HCT116 (cell line): Measurements from ENCODE around the gene QRSL1. TPM values are rescaled to one million over a fixed set of nuclear protein-coding genes. Genes with fewer than 3 reads are reported as not detected.

Experiments used
- ATAC-seq: fragments of 200-7000 bp; cut with Tn5 transposase; 2 replicates; pipeline ENCODE4 v1.9.1; 2020; ENCODE audit warnings: mild to moderate bottlenecking, moderate library complexity
- Bru-seq: library from RNA; stranded (reverse); fragments of 400-500 nt; gene quantifications from one replicate; lab custom pipeline; 2021; lab: Mats Ljungman, UMichigan
- BruChase-seq, 2 experiments: library from RNA; stranded (reverse); fragments of 400-500 nt; gene quantifications; one replicate each; lab custom pipeline; 2021; lab: Mats Ljungman, UMichigan
- BruUV-seq: library from RNA; stranded (reverse); fragments of 400-500 nt; replicated peaks from 2 replicates; lab custom pipeline; 2021; lab: Mats Ljungman, UMichigan
- CTCF ChIA-PET: fragments of 300-600 bp; sonication (Branson Sonifier 250); formaldehyde crosslinking; loops from one replicate; lab custom pipeline; 2021; ENCODE audit warnings: antibody characterized with exemption; lab: Charles Lee
- POLR2A ChIA-PET: fragments of 300-600, 350-600 bp; sonication (Branson Sonifier 250); formaldehyde crosslinking; loops from one replicate; lab custom pipeline; 2021; ENCODE audit warnings: antibody characterized with exemption; lab: Charles Lee
- RAD21 ChIA-PET, 2 experiments: fragments of 300-600 bp; sonication (Branson Sonifier 250); formaldehyde crosslinking; loops; one replicate each; lab custom pipeline; 2023; ENCODE audit warnings: low total read pairs in 2 of 2; ENCODE audit not compliant: uncharacterized antibody in 2 of 2, unreplicated experiment in 2 of 2, low non-redundant PET in 1 of 2; lab: Charles Lee
- DNase-seq: peaks from one replicate; pipeline ENCODE4 v3.0.0-alpha.2; 2010; ENCODE audit warnings: low read depth, low spot score
- H2AFZ ChIP-seq: fragments of 200-600 bp; shearing (Covaris generic), sonication (generic); 2 replicates; pipeline ENCODE4 v1.6.1; 2017; ENCODE audit warnings: low read depth, mixed run types, mixed read lengths, antibody characterized with exemption, low read length; ENCODE audit not compliant: poor library complexity, severe bottlenecking
- H3K27ac ChIP-seq: 2 replicates; pipeline ENCODE4 v1.5.1; 2012; ENCODE audit warnings: low read depth, low read length
- H3K27me3 ChIP-seq: fragments of 200-600 bp; sonication (generic); 2 replicates; pipeline ENCODE4 v1.6.1; 2016; ENCODE audit warnings: mixed run types, low read length, mixed read lengths; ENCODE audit not compliant: insufficient read depth
- H3K36me3 ChIP-seq, 2 experiments: fragments of 200-500 bp in 1 of 2; fragments of 200-600 bp in 1 of 2; sonication (Bioruptor generic) in 1 of 2; sonication (generic) in 1 of 2; 2 replicates each; pipeline versions ENCODE4 v1.5.1 to v1.6.1; 2014 to 2016; ENCODE audit warnings: low read length in 2 of 2, inconsistent platforms in 1 of 2, mixed read lengths in 1 of 2, mixed run types in 1 of 2; ENCODE audit not compliant: insufficient read depth in 2 of 2, control insufficient read depth in 1 of 2
- H3K4me1 ChIP-seq, 2 experiments: fragments of 200-600 bp in 1 of 2; sonication (generic) in 1 of 2; 2 replicates each; pipeline versions ENCODE4 v1.5.1 to v1.6.1; 2012 to 2017; ENCODE audit warnings: low read length in 2 of 2, inconsistent platforms in 1 of 2, mild to moderate bottlenecking in 1 of 2, mixed read lengths in 1 of 2, mixed run types in 1 of 2, moderate library complexity in 1 of 2; ENCODE audit not compliant: insufficient read depth in 2 of 2, control insufficient read depth in 1 of 2
- H3K4me2 ChIP-seq: fragments of 200-600 bp; sonication (generic); 2 replicates; pipeline ENCODE4 v1.6.1; 2017; ENCODE audit warnings: mixed run types, low read length, mixed read lengths
- H3K4me3 ChIP-seq, 2 experiments: fragments of 200-600 bp in 1 of 2; sonication (generic) in 1 of 2; replicated peaks in 1 of 2; 2 replicates each; pipeline ENCODE4 v1.5.1; 2011 to 2016; ENCODE audit warnings: low read length in 2 of 2, control low read depth in 1 of 2, low read depth in 1 of 2, mild to moderate bottlenecking in 1 of 2, mixed read lengths in 1 of 2, mixed run types in 1 of 2
- H3K79me2 ChIP-seq: fragments of 200-600 bp; sonication (generic); 2 replicates; pipeline ENCODE4 v1.6.1; 2017; ENCODE audit warnings: mild to moderate bottlenecking, mixed run types, low read length, moderate library complexity, mixed read lengths; ENCODE audit not compliant: insufficient read depth
- H3K9ac ChIP-seq: fragments of 200-600 bp; sonication (generic); 2 replicates; pipeline ENCODE4 v1.6.1; 2016; ENCODE audit warnings: low read length, mixed read lengths
- H3K9me2 ChIP-seq: fragments of 200-600 bp; sonication (generic), shearing (Covaris generic); 2 replicates; pipeline ENCODE4 v1.6.1; 2017; ENCODE audit warnings: mixed run types, mild to moderate bottlenecking, moderate library complexity; ENCODE audit not compliant: insufficient read depth
- H3K9me3 ChIP-seq, 2 experiments: fragments of 200-500 bp in 1 of 2; fragments of 200-600 bp in 1 of 2; sonication (Bioruptor generic) in 1 of 2; sonication (generic) in 1 of 2; 2 replicates each; pipeline ENCODE4 v1.6.1; 2014 to 2017; ENCODE audit warnings: low read length in 2 of 2, mixed read lengths in 2 of 2, inconsistent platforms in 1 of 2, low read depth in 1 of 2, mild to moderate bottlenecking in 1 of 2, mixed run types in 1 of 2, moderate library complexity in 1 of 2; ENCODE audit not compliant: control insufficient read depth in 1 of 2, insufficient read depth in 1 of 2
- H4K20me1 ChIP-seq: fragments of 200-600 bp; sonication (generic), shearing (Covaris generic); 2 replicates; pipeline ENCODE4 v1.6.1; 2017; ENCODE audit warnings: mixed run types, mild to moderate bottlenecking, moderate library complexity; ENCODE audit not compliant: insufficient read depth
- ATF3 ChIP-seq: IDR thresholded peaks from 2 replicates; pipeline ENCODE4 v1.6.1; 2012
- CBX3 ChIP-seq: IDR thresholded peaks from 2 replicates; pipeline ENCODE4 v1.6.1; 2012; ENCODE audit warnings: low read depth
- CEBPB ChIP-seq: IDR thresholded peaks from 2 replicates; pipeline ENCODE4 v1.6.1; 2012; ENCODE audit warnings: low read depth
- CTCF ChIP-seq, 3 experiments: fragments of 200-600 bp in 1 of 3; sonication (generic) in 1 of 3; IDR thresholded peaks in 2 of 3; conservative IDR thresholded peaks in 1 of 3; 2 replicates each; pipeline ENCODE4 v1.5.1; 2012 to 2017; ENCODE audit warnings: low read depth in 2 of 3, low read length in 2 of 3, antibody characterized with exemption in 1 of 3, borderline replicate concordance in 1 of 3, control low read depth in 1 of 3, mild to moderate bottlenecking in 1 of 3, mixed read lengths in 1 of 3, mixed run types in 1 of 3, moderate library complexity in 1 of 3; ENCODE audit not compliant: insufficient read depth in 1 of 3
- EGR1 ChIP-seq: IDR thresholded peaks from 2 replicates; pipeline ENCODE4 v1.6.1; 2012; ENCODE audit warnings: low read depth
- EZH2 ChIP-seq: fragments of 200-600 bp; sonication (generic); IDR thresholded peaks from 2 replicates; pipeline ENCODE4 v1.6.1; 2017; ENCODE audit warnings: antibody characterized with exemption, mixed run types
- EZH2phosphoT487 ChIP-seq: fragments of 200-600 bp; IDR thresholded peaks from 2 replicates; pipeline ENCODE4 v1.6.1; 2018; ENCODE audit warnings: antibody characterized with exemption, borderline replicate concordance
- FOSL1 ChIP-seq: IDR thresholded peaks from 2 replicates; pipeline ENCODE4 v1.6.1; 2012; ENCODE audit warnings: low read depth
- JUND ChIP-seq: IDR thresholded peaks from 2 replicates; pipeline ENCODE4 v1.6.1; 2012
- MAX ChIP-seq: IDR thresholded peaks from 2 replicates; pipeline ENCODE4 v1.6.1; 2012
- POLR2A ChIP-seq: IDR thresholded peaks from 2 replicates; pipeline ENCODE4 v1.7.0; 2011; ENCODE audit warnings: borderline replicate concordance; ENCODE audit not compliant: insufficient read depth, insufficient read length; ENCODE audit errors: extremely low read depth
- POLR2AphosphoS5 ChIP-seq: IDR thresholded peaks from 2 replicates; pipeline ENCODE4 v1.6.1; 2011; ENCODE audit warnings: mild to moderate bottlenecking, low read depth, low read length, moderate library complexity
- RAD21 ChIP-seq: IDR thresholded peaks from 2 replicates; pipeline ENCODE4 v1.6.1; 2012; ENCODE audit warnings: low read depth, mild to moderate bottlenecking
- SIN3A ChIP-seq: IDR thresholded peaks from 2 replicates; pipeline ENCODE4 v1.6.1; 2012; ENCODE audit warnings: low read depth
- SP1 ChIP-seq: IDR thresholded peaks from 2 replicates; pipeline ENCODE4 v1.6.1; 2012; ENCODE audit warnings: low read depth
- SRF ChIP-seq: IDR thresholded peaks from 2 replicates; pipeline ENCODE4 v1.6.1; 2012; ENCODE audit warnings: low read depth
- TCF7L2 ChIP-seq: IDR thresholded peaks from 2 replicates; pipeline ENCODE4 v1.7.0; 2011; ENCODE audit warnings: borderline replicate concordance, inconsistent platforms; ENCODE audit not compliant: insufficient read depth, insufficient read length; ENCODE audit errors: extremely low read depth
- YY1 ChIP-seq: IDR thresholded peaks from 2 replicates; pipeline ENCODE4 v1.6.1; 2011; ENCODE audit warnings: low read length, low read depth, moderate library complexity, mild to moderate bottlenecking; ENCODE audit not compliant: insufficient replicate concordance; ENCODE audit errors: extremely low read depth
- ZBTB33 ChIP-seq: IDR thresholded peaks from 2 replicates; pipeline ENCODE4 v1.6.1; 2011; ENCODE audit warnings: mild to moderate bottlenecking, low read length, moderate library complexity; ENCODE audit not compliant: insufficient replicate concordance; ENCODE audit errors: extremely low read depth
- ZFX ChIP-seq: fragments of 450-650 bp; IDR thresholded peaks from 2 replicates; pipeline ENCODE4 v1.6.1; 2017
- ZNF274 ChIP-seq: fragments of 200-500 bp; sonication (Bioruptor generic); IDR thresholded peaks from 2 replicates; pipeline ENCODE4 v1.6.1; 2014; ENCODE audit warnings: mild to moderate bottlenecking, low read depth, low read length, inconsistent platforms
- intact Hi-C: fragments of 100-400 bp; cut with micrococcal nuclease; formaldehyde crosslinking; loops from 2 replicates; pipeline ENCODE4 v1.10.0; 2022
- long read RNA-seq: library from polyadenylated mRNA; unstranded; transcript quantifications from one replicate; pipeline ENCODE4 v2.0.0, GENCODE V29; 2021; ENCODE audit not compliant: unreplicated experiment
- polyA plus RNA-seq: library from polyadenylated mRNA; unstranded; fragments of >200 nt; gene quantifications from 2 replicates; pipeline ENCODE4 v1.2.1, GENCODE V29; 2012; ENCODE audit warnings: missing spikeins
- total RNA-seq: library from RNA; stranded (reverse); gene quantifications from one replicate; pipeline ENCODE4 v1.2.1, GENCODE V29; 2021; ENCODE audit not compliant: unreplicated experiment

Gene QRSL1
- total RNA-seq (16.0 TPM), Bru-seq, nascent RNA (percentile 80 among the genes with signal in this experiment), BruChase-seq, experiment 1, labeled RNA remaining after a 6-hour chase (percentile 79 among the genes with signal in this experiment), BruChase-seq, experiment 2, labeled RNA remaining after a 2-hour chase (percentile 72 among the genes with signal in this experiment)
- polyA plus RNA-seq, result 5.8 and 7.4 TPM in 2 replicates
- long read RNA-seq, full-length matches to known transcripts, result 28 of 37 reads
- long read RNA-seq, partial matches to known transcripts, result 4 of 37 reads
- long read RNA-seq, other reads (novel, unspliced or antisense), result 5 of 37 reads

GRCh38 chr6:106629103-106629858 lies at the start of gene QRSL1, which contains the start of gene RTN4IP1:
Gene QRSL1, plus strand, starts transcription at chr6:106629578. Its CDS starts 104 bp downstream, at chr6:106629682.
Gene RTN4IP1, minus strand, starts transcription at chr6:106629498. Its CDS starts 477 bp downstream, at chr6:106629021.
- peak within 1 kb of the TSS; percentile 12 for H2AFZ ChIP-seq
- H3K36me3 ChIP-seq, result no peaks in the 10 kb centered on the region
- H3K4me1 ChIP-seq, result peaks cover 3 to 10% of the 10 kb centered on the region in 2 experiments; a peak in 1 of 4 replicates
- H3K9me2 ChIP-seq, result no peaks in the 10 kb centered on the region
- BruUV-seq, result no TSS peak
- peak within 1 kb of the TSS; percentile 69 for H3K27ac ChIP-seq
- peak within 1 kb of the TSS; percentile 91 to 99 for H3K4me3 ChIP-seq
- H3K27me3 ChIP-seq, result no peaks in the 10 kb centered on the region
- peak; percentile 86 for DNase-seq
- H3K9me3 ChIP-seq, result no peaks in the 10 kb centered on the region
- intact Hi-C loops, result no loop called here
- peaks cover 47% of the 10 kb centered on the region for H3K79me2 ChIP-seq
- no peaks in the 10 kb centered on the region for H4K20me1 ChIP-seq
- CTCF ChIA-PET, result no interaction called here
- POLR2A ChIA-PET, result no interaction called here
- H3K9ac ChIP-seq, result peak within 1 kb of the TSS; percentile 94
- ATAC-seq, result peak; percentile 89
- RAD21 ChIA-PET, result no interaction called here
- H3K4me2 ChIP-seq, result peak within 1 kb of the TSS; percentile 93
- TF ChIP-seq JUND (no peak), CBX3 (no peak), FOSL1 (no peak), TCF7L2 (peak; percentile 16), SIN3A (no peak), POLR2A (peak; percentile 58), POLR2AphosphoS5 (peak; percentile 48), SP1 (peak; percentile 97), CTCF (IDR thresholded peaks at IDR 0.05 in 2 of 3, conservative IDR thresholded peaks at IDR 0.05 in 1 of 3; ENCODE audit: borderline replicate concordance in 1 of 3, insufficient read depth in 1 of 3, low read depth in 2 of 3, low read length in 2 of 3) (no peak), MAX (peak; percentile 54; the same call in 1 of the 2 replicates), ZBTB33 (no peak), ZNF274 (no peak), EZH2phosphoT487 (no peak), RAD21 (no peak), YY1 (peak; percentile 98), EZH2 (no peak), CEBPB (no peak), ATF3 (no peak), SRF (no peak), EGR1 (no peak), ZFX (peak; percentile 95)
